ENCODE results near the gene GPR157.
"Not testable (repeated sequence)": the region's sequence is repeated elsewhere in the genome, so short reads cannot be mapped to it uniquely, and the experiment has no call there.

GPR157 gene

GRCh38 chr1:9135073-9135836 lies 6.4 kb upstream of the GPR157 start:
- TF ChIP-seq CTCF (IDR thresholded peaks at IDR 0.05; ENCODE audit: insufficient read depth, low read depth, low read length, missing control alignments): no peak
- DNase-seq (ENCODE audit: low read depth): no peak

GRCh38 chr1:9133870-9134585 lies 5.1 kb upstream of the GPR157 start:
- no peak for DNase-seq (ENCODE audit: low read depth)
- TF ChIP-seq CTCF (IDR thresholded peaks at IDR 0.05; ENCODE audit: insufficient read depth, low read depth, low read length, missing control alignments): no peak
- H3K4me3 ChIP-seq (ENCODE audit: low read length): no peak overlapping the region

More at GRCh38 chr1:9135073-9135836, 6.4 kb upstream of the GPR157 start:
- no peak overlapping the region for H3K4me3 ChIP-seq (ENCODE audit: low read length)

- peak overlapping the region; percentile 29 for H3K4me3 ChIP-seq (ENCODE audit: low read length)
- DNase-seq (ENCODE audit: low read depth): peak; percentile 70
- no peak for TF ChIP-seq CTCF (IDR thresholded peaks at IDR 0.05; ENCODE audit: insufficient read depth, low read depth, low read length, missing control alignments)
Observed at GRCh38 chr1:9129266-9130041, 552 bp upstream of the GPR157 start.

- TF ChIP-seq CTCF (IDR thresholded peaks at IDR 0.05; ENCODE audit: insufficient read depth, low read depth, low read length, missing control alignments): no peak
- peak overlapping the region; percentile 73 for H3K4me3 ChIP-seq (ENCODE audit: low read length)
- DNase-seq (ENCODE audit: low read depth): peak; percentile 36
Observed at GRCh38 chr1:9128166-9128519, 759 bp downstream of the GPR157 start.

GRCh38 chr1:9127395-9128165 lies 1.3 kb downstream of the GPR157 start:
- H3K4me3 ChIP-seq (ENCODE audit: low read length): peak overlapping the region; percentile 73
- DNase-seq (ENCODE audit: low read depth): peak; percentile 8
- TF ChIP-seq CTCF (IDR thresholded peaks at IDR 0.05; ENCODE audit: insufficient read depth, low read depth, low read length, missing control alignments): no peak

GRCh38 chr1:9126511-9126910 lies 2.4 kb downstream of the GPR157 start:
- TF ChIP-seq CTCF (IDR thresholded peaks at IDR 0.05; ENCODE audit: insufficient read depth, low read depth, low read length, missing control alignments): no peak
- H3K4me3 ChIP-seq (ENCODE audit: low read length): peak overlapping the region; percentile 73
- DNase-seq (ENCODE audit: low read depth): peak; percentile 67

- DNase-seq (ENCODE audit: low read depth); H3K4me3 ChIP-seq (ENCODE audit: low read length): not testable (repeated sequence)
Observed at GRCh38 chr1:9125847-9126246, 3.1 kb downstream of the GPR157 start.
